Endothelial cell of umbilical vein (primary cell): Measurements from ENCODE around the gene TBC1D23.

Experiments
- EZH2 ChIP-seq: IDR thresholded peaks from 2 replicates; pipeline ENCODE4 v1.6.1; 2012; ENCODE audit warnings: borderline replicate concordance, low read depth, mild to moderate bottlenecking, moderate library complexity, low read length, inconsistent platforms; ENCODE audit not compliant: severe bottlenecking
- FOS ChIP-seq: IDR thresholded peaks from 2 replicates; pipeline ENCODE4 v1.6.1; 2011; ENCODE audit warnings: mild to moderate bottlenecking, low read length, moderate library complexity, borderline replicate concordance; ENCODE audit not compliant: insufficient read depth
- GATA2 ChIP-seq: IDR thresholded peaks from 2 replicates; pipeline ENCODE4 v1.7.0; 2011; ENCODE audit warnings: low read depth, mild to moderate bottlenecking, moderate library complexity, mixed read lengths, low read length; ENCODE audit not compliant: insufficient read length, insufficient read depth
- JUN ChIP-seq: IDR thresholded peaks from 2 replicates; pipeline ENCODE4 v1.6.1; 2011; ENCODE audit warnings: borderline replicate concordance, low read depth; ENCODE audit not compliant: insufficient read length, insufficient read depth
- MAX ChIP-seq: IDR thresholded peaks from 2 replicates; pipeline ENCODE4 v1.6.1; 2011; ENCODE audit not compliant: insufficient read depth, insufficient read length
- MYC ChIP-seq: IDR thresholded peaks from one replicate; pipeline ENCODE4 v1.6.1; 2011; ENCODE audit warnings: mild to moderate bottlenecking, low read depth, low read length
- POLR2A ChIP-seq: IDR thresholded peaks from 2 replicates; pipeline ENCODE4 v1.6.1; 2012; ENCODE audit warnings: low read depth, mild to moderate bottlenecking, control low read depth, low read length
- POLR2AphosphoS5 ChIP-seq: IDR thresholded peaks from 2 replicates; pipeline ENCODE4 v1.6.1; 2012; ENCODE audit warnings: low read depth, mild to moderate bottlenecking, control low read depth, low read length, moderate library complexity; ENCODE audit not compliant: insufficient read depth
- TF ChIP-seq, protein P1 (sequence below), 2 donors: IDR thresholded peaks; 1 replicate in 1 of 2; 2 replicates in 1 of 2; pipeline ENCODE4 v1.5.1; 2011; ENCODE audit warnings: low read length in 2 of 2, mild to moderate bottlenecking in 2 of 2, moderate library complexity in 2 of 2, control low read depth in 1 of 2, inconsistent platforms in 1 of 2, low read depth in 1 of 2; ENCODE audit not compliant: insufficient read depth in 1 of 2; ENCODE audit errors: extremely low read depth in 1 of 2

- TF ChIP-seq, protein P1, sequence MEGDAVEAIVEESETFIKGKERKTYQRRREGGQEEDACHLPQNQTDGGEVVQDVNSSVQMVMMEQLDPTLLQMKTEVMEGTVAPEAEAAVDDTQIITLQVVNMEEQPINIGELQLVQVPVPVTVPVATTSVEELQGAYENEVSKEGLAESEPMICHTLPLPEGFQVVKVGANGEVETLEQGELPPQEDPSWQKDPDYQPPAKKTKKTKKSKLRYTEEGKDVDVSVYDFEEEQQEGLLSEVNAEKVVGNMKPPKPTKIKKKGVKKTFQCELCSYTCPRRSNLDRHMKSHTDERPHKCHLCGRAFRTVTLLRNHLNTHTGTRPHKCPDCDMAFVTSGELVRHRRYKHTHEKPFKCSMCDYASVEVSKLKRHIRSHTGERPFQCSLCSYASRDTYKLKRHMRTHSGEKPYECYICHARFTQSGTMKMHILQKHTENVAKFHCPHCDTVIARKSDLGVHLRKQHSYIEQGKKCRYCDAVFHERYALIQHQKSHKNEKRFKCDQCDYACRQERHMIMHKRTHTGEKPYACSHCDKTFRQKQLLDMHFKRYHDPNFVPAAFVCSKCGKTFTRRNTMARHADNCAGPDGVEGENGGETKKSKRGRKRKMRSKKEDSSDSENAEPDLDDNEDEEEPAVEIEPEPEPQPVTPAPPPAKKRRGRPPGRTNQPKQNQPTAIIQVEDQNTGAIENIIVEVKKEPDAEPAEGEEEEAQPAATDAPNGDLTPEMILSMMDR (IDR thresholded peaks at IDR 0.05; ENCODE audit: extremely low read depth in 1 of 2, insufficient read depth in 1 of 2, low read depth in 1 of 2, low read length in 2 of 2), result no peak
- TF ChIP-seq POLR2A (no peak), MYC (no peak), POLR2AphosphoS5 (no peak), EZH2 (no peak), FOS (no peak), MAX (no peak), JUN (no peak), GATA2 (no peak)
Measured at GRCh38 chr3:100266531-100266930, 5.7 kb downstream of the TBC1D23 start.
